Left ventricle myocardium inferior (tissue), 1 donor: Measurements from ENCODE around the gene ZBTB32. TPM values are rescaled to one million over a fixed set of nuclear protein-coding genes. Genes with fewer than 3 reads are reported as not detected.
A peak's percentile ranks its signal among the peaks of the same experiment; 100 is the strongest.

ENCODE experiments used
- DNase-seq: peaks from one replicate; pipeline ENCODE4 v3.0.0-alpha.2; 2020
- H3K27ac ChIP-seq: fragments of 200-600 bp; replicated peaks from 2 replicates; pipeline ENCODE4 v1.8.0; 2021
- H3K27me3 ChIP-seq: fragments of 200-600 bp; 2 replicates; pipeline ENCODE4 v1.8.0; 2021; ENCODE audit warnings: low read depth
- H3K36me3 ChIP-seq: fragments of 200-600 bp; 2 replicates; pipeline ENCODE4 v1.8.0; 2021
- H3K4me1 ChIP-seq: fragments of 200-600 bp; 2 replicates; pipeline ENCODE4 v1.8.0; 2021
- H3K4me3 ChIP-seq: fragments of 200-600 bp; 2 replicates; pipeline ENCODE4 v1.8.0; 2021; ENCODE audit warnings: mild to moderate bottlenecking, moderate library complexity
- H3K9me3 ChIP-seq: fragments of 200-600 bp; replicated peaks from 2 replicates; pipeline ENCODE4 v1.8.0; 2021
- intact Hi-C: fragments of 100-400 bp; cut with micrococcal nuclease; formaldehyde crosslinking; loops from one replicate; pipeline ENCODE4 v1.11.0; 2022
- total RNA-seq: library from RNA; stranded (reverse); fragmentation: NEBNext Ultra II Directional; extraction: Animal tissue kit (Norgen Biotek cat#: 25700); gene quantifications from one replicate; pipeline ENCODE4 v1.2.1, GENCODE V29; 2021
- TF ChIP-seq, protein P1 (sequence below): fragments of 200-600 bp; IDR thresholded peaks from 2 replicates; pipeline ENCODE4 v1.8.0; 2021; ENCODE audit warnings: antibody characterized with exemption, mild to moderate bottlenecking, borderline replicate concordance
- donor health status: DM: no; HTN: yes; CAD: no; lungs with severe emphysema.

ZBTB32 gene
- total RNA-seq, 1 donor from 2014 or later: not detected

DNA sequence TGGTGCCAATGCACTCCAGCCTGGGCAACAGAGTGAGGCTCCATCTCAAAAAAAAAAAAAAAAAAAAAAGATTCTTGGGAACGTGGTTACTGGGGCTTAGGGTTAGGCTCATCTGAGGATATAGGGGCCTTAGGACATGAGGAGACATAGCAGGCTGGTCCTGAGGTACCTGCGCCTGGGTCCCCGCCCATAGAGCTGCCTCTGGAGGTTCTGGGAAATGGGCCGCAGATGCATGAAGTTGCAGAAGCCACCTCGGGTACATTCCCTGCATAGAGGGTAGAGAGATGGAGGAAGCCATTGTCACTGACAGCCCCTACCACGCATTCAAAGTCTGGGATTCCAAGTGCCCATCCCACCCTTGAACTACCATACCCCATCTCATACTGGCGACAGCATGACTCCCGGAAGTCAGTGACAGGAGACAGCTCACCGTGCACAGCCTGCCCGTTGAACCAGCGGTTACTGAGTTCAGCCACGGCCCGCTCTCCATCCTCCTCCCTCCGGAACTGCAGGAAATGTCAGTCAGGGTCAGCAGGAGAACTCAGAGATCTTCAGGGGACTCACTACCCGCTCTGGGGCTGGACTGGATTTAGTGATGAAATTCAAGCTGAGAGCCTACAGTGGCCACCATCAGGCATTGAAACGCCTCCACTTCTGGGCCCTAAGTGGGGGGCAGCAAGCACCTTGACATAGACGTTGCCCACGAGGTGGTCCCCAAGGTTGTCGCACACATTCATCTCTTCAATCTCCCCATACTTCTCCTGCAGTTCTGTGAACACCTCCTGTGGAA is 39.5 kb downstream of the ZBTB32 start:
- TF ChIP-seq, protein P1, sequence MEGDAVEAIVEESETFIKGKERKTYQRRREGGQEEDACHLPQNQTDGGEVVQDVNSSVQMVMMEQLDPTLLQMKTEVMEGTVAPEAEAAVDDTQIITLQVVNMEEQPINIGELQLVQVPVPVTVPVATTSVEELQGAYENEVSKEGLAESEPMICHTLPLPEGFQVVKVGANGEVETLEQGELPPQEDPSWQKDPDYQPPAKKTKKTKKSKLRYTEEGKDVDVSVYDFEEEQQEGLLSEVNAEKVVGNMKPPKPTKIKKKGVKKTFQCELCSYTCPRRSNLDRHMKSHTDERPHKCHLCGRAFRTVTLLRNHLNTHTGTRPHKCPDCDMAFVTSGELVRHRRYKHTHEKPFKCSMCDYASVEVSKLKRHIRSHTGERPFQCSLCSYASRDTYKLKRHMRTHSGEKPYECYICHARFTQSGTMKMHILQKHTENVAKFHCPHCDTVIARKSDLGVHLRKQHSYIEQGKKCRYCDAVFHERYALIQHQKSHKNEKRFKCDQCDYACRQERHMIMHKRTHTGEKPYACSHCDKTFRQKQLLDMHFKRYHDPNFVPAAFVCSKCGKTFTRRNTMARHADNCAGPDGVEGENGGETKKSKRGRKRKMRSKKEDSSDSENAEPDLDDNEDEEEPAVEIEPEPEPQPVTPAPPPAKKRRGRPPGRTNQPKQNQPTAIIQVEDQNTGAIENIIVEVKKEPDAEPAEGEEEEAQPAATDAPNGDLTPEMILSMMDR: no peak
- peak overlapping the region; percentile 100 for H3K27ac ChIP-seq
- peak overlapping the region; percentile 87 for H3K4me3 ChIP-seq
- no peaks in the 10 kb centered on the region for H3K9me3 ChIP-seq
- H3K36me3 ChIP-seq: peaks cover 15% of the 10 kb centered on the region
- no peak for DNase-seq
- peaks cover 67% of the 10 kb centered on the region for H3K4me1 ChIP-seq
- intact Hi-C loops: no loop called here
- H3K27me3 ChIP-seq: no peaks in the 10 kb centered on the region

DNA sequence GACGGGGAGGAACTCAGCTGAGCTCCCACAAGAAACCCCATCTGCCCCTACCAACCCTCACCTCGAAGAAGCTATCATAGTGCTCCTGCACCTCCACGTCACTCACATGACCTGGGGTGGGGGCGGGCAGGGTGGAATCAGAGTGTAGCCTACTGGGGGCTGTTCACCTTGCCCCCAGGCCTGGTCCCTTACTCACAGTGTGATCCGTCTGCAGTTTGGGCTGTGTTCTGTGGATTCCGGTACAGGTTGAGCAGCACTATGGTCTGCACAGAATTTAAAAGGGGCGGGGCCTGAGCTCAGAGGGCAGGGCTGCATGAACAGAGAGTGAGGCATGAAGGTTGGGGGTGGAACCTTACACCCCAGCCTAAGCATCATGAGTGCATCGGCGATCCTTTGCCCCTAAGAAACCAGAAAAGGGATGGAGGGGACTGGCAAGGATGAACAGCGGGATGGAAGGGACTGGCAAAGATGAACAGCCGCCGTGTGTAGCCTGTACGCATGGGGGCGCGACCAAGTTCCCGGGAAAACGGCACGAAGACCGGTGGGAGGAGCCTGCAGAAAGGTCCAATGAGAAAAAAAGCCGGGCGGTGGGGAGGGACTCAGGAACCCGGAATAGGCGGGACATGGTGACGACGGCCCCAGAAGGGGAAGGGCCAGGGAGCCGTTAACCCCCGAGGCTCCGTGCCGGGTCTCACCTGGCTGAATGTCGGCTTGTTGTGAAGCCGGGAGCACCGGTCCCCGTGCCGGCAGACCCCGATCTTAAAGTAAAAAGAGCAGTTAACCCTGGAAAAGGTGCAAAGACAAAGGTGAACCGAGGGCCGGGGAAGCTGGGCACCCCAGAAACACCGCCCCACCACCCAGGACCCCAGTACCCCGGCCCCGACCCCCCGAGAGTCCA is 40.3 kb downstream of the ZBTB32 start:
- peaks cover 12% of the 10 kb centered on the region for H3K36me3 ChIP-seq
- no peaks in the 10 kb centered on the region for H3K9me3 ChIP-seq
- peaks cover 69% of the 10 kb centered on the region for H3K4me1 ChIP-seq
- intact Hi-C loops: no loop called here
- peak overlapping the region; percentile 87 for H3K4me3 ChIP-seq
- TF ChIP-seq, protein P1: peak; percentile 52
- peak overlapping the region; percentile 100 for H3K27ac ChIP-seq
- no peaks in the 10 kb centered on the region for H3K27me3 ChIP-seq
- peak; percentile 95 for DNase-seq

DNA sequence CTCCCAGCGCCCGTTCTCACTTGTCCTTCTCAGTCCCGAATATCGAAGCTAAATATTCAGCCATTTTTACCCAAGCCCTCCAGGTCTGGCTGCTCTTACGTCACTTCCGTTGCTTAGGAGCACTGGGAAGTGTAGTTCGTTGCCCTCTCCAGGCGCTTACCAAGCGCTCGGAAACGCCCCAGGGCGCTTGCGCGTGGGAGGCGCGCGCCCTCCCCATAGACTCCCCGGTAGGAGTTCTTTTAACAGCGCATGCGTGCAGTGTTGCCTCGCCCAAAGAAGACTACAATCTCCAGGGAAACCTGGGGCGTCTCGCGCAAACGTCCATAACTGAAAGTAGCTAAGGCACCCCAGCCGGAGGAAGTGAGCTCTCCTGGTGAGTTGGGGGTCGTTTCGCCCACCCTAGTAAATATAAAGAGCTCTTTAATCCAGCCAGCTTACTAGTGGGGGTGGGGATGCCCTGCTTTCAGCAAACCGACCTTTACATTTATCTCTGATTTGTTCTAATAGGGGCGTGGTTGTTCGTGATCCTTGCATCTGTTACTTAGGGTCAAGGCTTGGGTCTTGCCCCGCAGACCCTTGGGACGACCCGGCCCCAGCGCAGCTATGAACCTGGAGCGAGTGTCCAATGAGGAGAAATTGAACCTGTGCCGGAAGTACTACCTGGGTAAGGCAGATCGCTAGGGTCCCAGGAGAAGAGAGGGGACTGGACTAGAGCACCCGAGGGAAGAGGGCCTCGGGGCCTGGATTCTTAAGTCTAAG is 41.1 kb downstream of the ZBTB32 start, which contains the start of the genes PSENEN and U2AF1L4:
TSS of gene PSENEN (plus strand) at position 324 of the 759 bp plus-strand sequence. CDS start at position 604, 280 bp downstream.
TSS of gene U2AF1L4 (minus strand) at position 91 of the 759 bp plus-strand sequence. CDS start at position 64, 27 bp downstream.
- no peaks in the 10 kb centered on the region for H3K27me3 ChIP-seq
- intact Hi-C loops: no loop called here
- H3K4me3 ChIP-seq: peak within 1 kb of the TSS; percentile 87
- H3K36me3 ChIP-seq: peaks cover 12% of the 10 kb centered on the region
- no peaks in the 10 kb centered on the region for H3K9me3 ChIP-seq
- H3K4me1 ChIP-seq: peaks cover 70% of the 10 kb centered on the region
- H3K27ac ChIP-seq: peak within 1 kb of the TSS; percentile 100
- TF ChIP-seq, protein P1: peak; percentile 10
- peak; percentile 96 for DNase-seq

DNA sequence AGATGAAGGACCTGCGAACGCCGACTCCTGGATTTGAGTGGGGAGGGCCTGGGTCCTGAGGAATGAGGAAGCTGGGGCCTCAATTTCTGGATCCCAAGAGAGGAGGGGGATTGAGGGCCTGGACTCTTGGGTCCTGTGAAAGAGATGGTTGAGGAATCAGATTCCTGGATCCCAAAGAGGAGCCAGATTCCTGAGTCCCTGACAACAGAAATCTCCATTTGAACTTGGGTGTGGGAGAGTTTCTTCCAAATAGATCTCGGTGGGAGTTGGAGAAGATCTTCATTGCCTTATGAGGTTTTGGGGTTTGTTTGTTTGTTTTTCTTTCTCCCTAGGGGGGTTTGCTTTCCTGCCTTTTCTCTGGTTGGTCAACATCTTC is 41.7 kb downstream of the ZBTB32 start:
- intact Hi-C loops: no loop called here
- H3K27me3 ChIP-seq: no peaks in the 10 kb centered on the region
- no peak for DNase-seq
- peaks cover 65% of the 10 kb centered on the region for H3K4me1 ChIP-seq
- TF ChIP-seq, protein P1: no peak
- peaks cover 12% of the 10 kb centered on the region for H3K36me3 ChIP-seq
- no peaks in the 10 kb centered on the region for H3K9me3 ChIP-seq
- peak overlapping the region; percentile 87 for H3K4me3 ChIP-seq
- peak overlapping the region; percentile 100 for H3K27ac ChIP-seq

DNA sequence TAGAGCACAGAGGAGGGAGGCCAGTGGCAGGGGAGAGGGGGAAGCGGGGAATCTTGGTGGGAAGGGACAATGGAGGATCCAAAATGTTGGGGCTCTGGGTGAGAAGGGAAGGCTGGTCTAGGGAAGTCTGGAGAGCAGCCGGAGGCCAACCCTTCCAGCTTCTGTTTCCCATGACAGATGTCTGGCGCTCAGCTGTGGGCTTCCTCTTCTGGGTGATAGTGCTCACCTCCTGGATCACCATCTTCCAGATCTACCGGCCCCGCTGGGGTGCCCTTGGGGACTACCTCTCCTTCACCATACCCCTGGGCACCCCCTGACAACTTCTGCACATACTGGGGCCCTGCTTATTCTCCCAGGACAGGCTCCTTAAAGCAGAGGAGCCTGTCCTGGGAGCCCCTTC is 42.2 kb downstream of the ZBTB32 start:
- H3K27me3 ChIP-seq: no peaks in the 10 kb centered on the region
- peaks cover 61% of the 10 kb centered on the region for H3K4me1 ChIP-seq
- no peaks in the 10 kb centered on the region for H3K9me3 ChIP-seq
- H3K4me3 ChIP-seq: peak overlapping the region; percentile 87
- peaks cover 12% of the 10 kb centered on the region for H3K36me3 ChIP-seq
- peak overlapping the region; percentile 100 for H3K27ac ChIP-seq
- DNase-seq: no peak
- TF ChIP-seq, protein P1: no peak
- intact Hi-C loops: no loop called here
